WTC11 (cell line): ENCODE measurements around the gene ARHGAP29. TPM values are rescaled to one million over a fixed set of nuclear protein-coding genes. Genes with fewer than 3 reads are reported as not detected.

Source experiments
- ATAC-seq: fragments of 200-7000 bp; cut with Tn5 transposase; 2 replicates; pipeline ENCODE4 v1.10.0; 2021; ENCODE audit warnings: mild to moderate bottlenecking, moderate library complexity
- CTCF ChIA-PET: fragments of 300-600 bp; sonication (Branson Sonifier 250); formaldehyde crosslinking; loops from one replicate; lab custom pipeline; 2021; ENCODE audit warnings: antibody characterized with exemption; lab: Charles Lee
- POLR2A ChIA-PET: fragments of 350-600 bp; sonication (Branson Sonifier 250); formaldehyde crosslinking; loops from one replicate; lab custom pipeline; 2021; ENCODE audit warnings: antibody characterized with exemption; lab: Charles Lee
- DNase-seq: peaks from one replicate; pipeline ENCODE4 v3.0.0; 2021; ENCODE audit warnings: low spot score
- H3K27ac Mint-ChIP-seq: 2 replicates; pipeline ENCODE4 v1.8.0; 2021; ENCODE audit warnings: mixed read lengths
- H3K27me3 Mint-ChIP-seq: 2 replicates; pipeline ENCODE4 v1.8.0; 2021; ENCODE audit warnings: low read depth, mild to moderate bottlenecking, moderate library complexity, mixed read lengths
- H3K36me3 Mint-ChIP-seq: 2 replicates; pipeline ENCODE4 v1.8.0; 2021; ENCODE audit warnings: mixed read lengths
- H3K4me1 Mint-ChIP-seq: 2 replicates; pipeline ENCODE4 v1.8.0; 2022; ENCODE audit warnings: mixed read lengths
- H3K4me3 Mint-ChIP-seq: 2 replicates; pipeline ENCODE4 v1.8.0; 2021; ENCODE audit warnings: mild to moderate bottlenecking, moderate library complexity, mixed read lengths
- H3K9me3 Mint-ChIP-seq: 2 replicates; pipeline ENCODE4 v1.8.0; 2021; ENCODE audit warnings: mixed read lengths
- ATF1 ChIP-seq: sonication (generic); formaldehyde crosslinking; IDR thresholded peaks from 2 replicates; pipeline ENCODE4 v1.8.1; 2023; ENCODE audit warnings: mild to moderate bottlenecking, moderate library complexity, missing genetic modification reagents
- CREB1 ChIP-seq: sonication (generic); formaldehyde crosslinking; IDR thresholded peaks from 2 replicates; pipeline ENCODE4 v1.8.0; 2023; ENCODE audit warnings: mild to moderate bottlenecking, missing genetic modification reagents
- CREM ChIP-seq: sonication (generic); formaldehyde crosslinking; IDR thresholded peaks from 2 replicates; pipeline ENCODE4 v1.8.1; 2022; ENCODE audit warnings: mild to moderate bottlenecking, missing genetic modification reagents, moderate library complexity
- CTCF ChIP-seq: fragments of 200-600 bp; IDR thresholded peaks from 2 replicates; pipeline ENCODE4 v1.8.0; 2022; ENCODE audit warnings: antibody characterized with exemption
- E2F5 ChIP-seq: sonication (generic); formaldehyde crosslinking; IDR thresholded peaks from 2 replicates; pipeline ENCODE4 v1.8.1; 2022; ENCODE audit warnings: mild to moderate bottlenecking, moderate library complexity, missing genetic modification reagents
- FOXP1 ChIP-seq: sonication (generic); formaldehyde crosslinking; IDR thresholded peaks from 2 replicates; pipeline ENCODE4 v1.8.0; 2022; ENCODE audit warnings: missing genetic modification reagents, mild to moderate bottlenecking, moderate library complexity, borderline replicate concordance
- HMGA2 ChIP-seq: fragments of 250-450 bp; sonication (Bioruptor Pico); IDR thresholded peaks from 2 replicates; pipeline ENCODE4 v1.4.0; 2021; ENCODE audit warnings: mild to moderate bottlenecking, moderate library complexity
- HMGXB4 ChIP-seq: sonication (generic); formaldehyde crosslinking; IDR thresholded peaks from 2 replicates; pipeline ENCODE4 v1.8.1; 2023; ENCODE audit warnings: mild to moderate bottlenecking, moderate library complexity, missing genetic modification reagents
- MAX ChIP-seq: sonication (generic); formaldehyde crosslinking; IDR thresholded peaks from 2 replicates; pipeline ENCODE4 v1.8.0; 2022; ENCODE audit warnings: mild to moderate bottlenecking, missing genetic modification reagents
- NR2C2 ChIP-seq: sonication (generic); formaldehyde crosslinking; IDR thresholded peaks from 2 replicates; pipeline ENCODE4 v1.8.0; 2022; ENCODE audit warnings: mild to moderate bottlenecking, missing genetic modification reagents
- TEAD1 ChIP-seq: sonication (generic); formaldehyde crosslinking; IDR thresholded peaks from 2 replicates; pipeline ENCODE4 v1.8.0; 2022; ENCODE audit warnings: mild to moderate bottlenecking, missing genetic modification reagents
- USF2 ChIP-seq: sonication (generic); formaldehyde crosslinking; IDR thresholded peaks from 2 replicates; pipeline ENCODE4 v1.8.1; 2023; ENCODE audit warnings: mild to moderate bottlenecking, missing genetic modification reagents, moderate library complexity
- ZNF121 ChIP-seq: sonication (generic); formaldehyde crosslinking; IDR thresholded peaks from 2 replicates; pipeline ENCODE4 v1.8.0; 2023; ENCODE audit warnings: missing genetic modification reagents
- ZNF263 ChIP-seq: sonication (generic); formaldehyde crosslinking; IDR thresholded peaks from 2 replicates; pipeline ENCODE4 v1.8.1; 2022; ENCODE audit warnings: low read depth, mild to moderate bottlenecking, moderate library complexity, missing genetic modification reagents
- ZNF317 ChIP-seq: sonication (generic); formaldehyde crosslinking; IDR thresholded peaks from 2 replicates; pipeline ENCODE4 v1.8.1; 2023; ENCODE audit warnings: low read depth, mild to moderate bottlenecking, moderate library complexity, missing genetic modification reagents, borderline replicate concordance
- ZNF671 ChIP-seq: fragments of 250-450 bp; sonication (Bioruptor Pico); IDR thresholded peaks from 2 replicates; pipeline ENCODE4 v1.8.0; 2021; ENCODE audit warnings: mild to moderate bottlenecking
- total RNA-seq: library from RNA; stranded (reverse); gene quantifications from 3 replicates; pipeline ENCODE4 v1.2.3, GENCODE V29; 2021
- TF ChIP-seq, protein P1 (sequence below): sonication (generic); formaldehyde crosslinking; IDR thresholded peaks from 2 replicates; pipeline ENCODE4 v1.8.1; 2022; ENCODE audit warnings: missing genetic modification reagents, borderline replicate concordance
- TF ChIP-seq, protein P2 (sequence below): sonication (generic); formaldehyde crosslinking; IDR thresholded peaks from 2 replicates; pipeline ENCODE4 v1.8.1; 2023; ENCODE audit warnings: mild to moderate bottlenecking, missing genetic modification reagents, moderate library complexity

Gene ARHGAP29
- total RNA-seq, 1 experiment from 2014 or later = 6.6 TPM

GRCh38 chr1:94182191-94182590 lies 55.2 kb downstream of the ARHGAP29 start:
- POLR2A ChIA-PET = no interaction called here

GRCh38 chr1:94180650-94181049 lies 56.7 kb downstream of the ARHGAP29 start:
- Mint-ChIP-seq H3K9me3 (no peaks in the 10 kb centered on the region), H3K4me1 (no peaks in the 10 kb centered on the region)
- TF ChIP-seq HMGA2 (CRISPR knock-in tag) (no peak), ATF1 (no peak), USF2 (CRISPR knock-in tag) (no peak), FOXP1 (CRISPR knock-in tag) (no peak), NR2C2 (CRISPR knock-in tag) (no peak), ZNF121 (CRISPR knock-in tag) (no peak), MAX (CRISPR knock-in tag) (no peak), ZNF317 (CRISPR knock-in tag) (no peak), CREB1 (no peak), CTCF (no peak), E2F5 (CRISPR knock-in tag) (no peak), ZNF263 (no peak)
- TF ChIP-seq, protein P1, sequence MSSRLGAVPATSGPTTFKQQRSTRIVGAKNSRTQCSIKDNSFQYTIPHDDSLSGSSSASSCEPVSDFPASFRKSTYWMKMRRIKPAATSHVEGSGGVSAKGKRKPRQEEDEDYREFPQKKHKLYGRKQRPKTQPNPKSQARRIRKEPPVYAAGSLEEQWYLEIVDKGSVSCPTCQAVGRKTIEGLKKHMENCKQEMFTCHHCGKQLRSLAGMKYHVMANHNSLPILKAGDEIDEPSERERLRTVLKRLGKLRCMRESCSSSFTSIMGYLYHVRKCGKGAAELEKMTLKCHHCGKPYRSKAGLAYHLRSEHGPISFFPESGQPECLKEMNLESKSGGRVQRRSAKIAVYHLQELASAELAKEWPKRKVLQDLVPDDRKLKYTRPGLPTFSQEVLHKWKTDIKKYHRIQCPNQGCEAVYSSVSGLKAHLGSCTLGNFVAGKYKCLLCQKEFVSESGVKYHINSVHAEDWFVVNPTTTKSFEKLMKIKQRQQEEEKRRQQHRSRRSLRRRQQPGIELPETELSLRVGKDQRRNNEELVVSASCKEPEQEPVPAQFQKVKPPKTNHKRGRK = no peak
- TF ChIP-seq, all 79 proteins: peak for 0
- no peaks in the 10 kb centered on the region for H3K27me3 Mint-ChIP-seq
- peaks cover 10% of the 10 kb centered on the region for H3K36me3 Mint-ChIP-seq
- no peak for DNase-seq
- no peak overlapping the region for H3K27ac Mint-ChIP-seq
- ChIA-PET POLR2A (no interaction called here), CTCF (interaction anchor here (1.3 kb wide), 1 partner anchor 117 kb away, joined by 5 read pairs; no protein-coding TSS in a partner anchor)
- no peak for ATAC-seq
- no peak overlapping the region for H3K4me3 Mint-ChIP-seq

More at GRCh38 chr1:94182191-94182590, 55.2 kb downstream of the ARHGAP29 start:
- H3K4me3 Mint-ChIP-seq = no peak overlapping the region
- no peaks in the 10 kb centered on the region for H3K9me3 Mint-ChIP-seq
- ATAC-seq (no peak), DNase-seq (no peak)
- H3K4me1 Mint-ChIP-seq = no peaks in the 10 kb centered on the region
- no peaks in the 10 kb centered on the region for H3K27me3 Mint-ChIP-seq
- CTCF ChIA-PET = interaction anchor here (2.4 kb wide), 1 partner anchor 154 kb away, joined by 6 read pairs; no protein-coding TSS in a partner anchor
- no peak for TF ChIP-seq ZNF671 (CRISPR knock-in tag)
- TF ChIP-seq, protein P2, sequence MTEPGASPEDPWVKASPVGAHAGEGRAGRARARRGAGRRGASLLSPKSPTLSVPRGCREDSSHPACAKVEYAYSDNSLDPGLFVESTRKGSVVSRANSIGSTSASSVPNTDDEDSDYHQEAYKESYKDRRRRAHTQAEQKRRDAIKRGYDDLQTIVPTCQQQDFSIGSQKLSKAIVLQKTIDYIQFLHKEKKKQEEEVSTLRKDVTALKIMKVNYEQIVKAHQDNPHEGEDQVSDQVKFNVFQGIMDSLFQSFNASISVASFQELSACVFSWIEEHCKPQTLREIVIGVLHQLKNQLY = no peak
- TF ChIP-seq TEAD1 (CRISPR knock-in tag) = no peak
- TF ChIP-seq, protein P1 = no peak
- no peak for TF ChIP-seq MAX (CRISPR knock-in tag)
- TF ChIP-seq HMGXB4 = no peak
- TF ChIP-seq CREM (CRISPR knock-in tag) = no peak
- peaks cover 3% of the 10 kb centered on the region; the same call in 1 of the 2 replicates for H3K36me3 Mint-ChIP-seq
- H3K27ac Mint-ChIP-seq = no peak overlapping the region
